GM18519 (cell line): ENCODE measurements around the gene TMED8.

Experiments
- ATAC-seq: cut with Tn5 transposase; IDR thresholded peaks from one replicate; pipeline ENCODE4 v1.9.1; 2021; ENCODE audit warnings: mild to moderate bottlenecking, moderate library complexity; ENCODE audit not compliant: unreplicated experiment, low FRiP score

Gene TMED8

DNA sequence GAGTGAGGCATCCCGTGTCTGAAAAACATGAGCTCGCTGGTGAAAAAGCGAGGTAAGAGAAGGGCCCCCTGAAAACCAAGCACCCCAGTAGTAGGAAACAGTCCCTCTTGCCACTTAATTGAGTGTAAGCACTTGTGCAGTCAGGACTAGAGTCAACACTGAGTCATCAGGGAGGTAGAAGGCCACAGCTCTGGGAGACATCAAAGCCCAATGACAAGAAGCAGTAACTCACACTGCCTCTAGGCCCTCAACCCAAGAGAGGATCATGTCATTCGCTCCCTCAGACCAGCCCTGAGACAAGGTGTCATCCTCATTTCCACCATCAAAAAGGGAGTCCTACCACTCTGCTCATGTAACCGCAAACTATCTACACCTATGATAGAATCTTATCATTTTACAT lies 74.0 kb downstream of the TMED8 start:
- no peak for ATAC-seq

DNA sequence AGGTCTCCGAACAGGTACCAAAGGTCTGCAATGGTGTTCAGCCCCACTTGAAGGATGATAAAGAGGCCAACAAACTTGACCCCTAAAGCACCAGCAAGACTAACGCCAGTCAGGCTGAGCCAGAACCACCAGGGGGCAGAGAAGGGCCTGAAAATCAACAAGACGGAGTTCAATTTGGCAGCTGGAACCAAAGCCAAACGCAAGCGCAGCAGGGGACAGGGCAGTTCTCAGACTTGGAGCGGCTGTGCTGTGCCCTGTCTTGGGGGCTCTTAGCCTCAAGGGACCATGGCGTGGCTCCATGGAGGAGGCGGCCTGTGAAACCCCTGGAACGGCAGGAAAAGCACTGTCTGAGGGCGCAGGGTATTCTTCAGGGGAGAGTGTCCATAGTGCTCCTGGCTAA lies 75.8 kb downstream of the TMED8 start:
- ATAC-seq, result no peak

DNA sequence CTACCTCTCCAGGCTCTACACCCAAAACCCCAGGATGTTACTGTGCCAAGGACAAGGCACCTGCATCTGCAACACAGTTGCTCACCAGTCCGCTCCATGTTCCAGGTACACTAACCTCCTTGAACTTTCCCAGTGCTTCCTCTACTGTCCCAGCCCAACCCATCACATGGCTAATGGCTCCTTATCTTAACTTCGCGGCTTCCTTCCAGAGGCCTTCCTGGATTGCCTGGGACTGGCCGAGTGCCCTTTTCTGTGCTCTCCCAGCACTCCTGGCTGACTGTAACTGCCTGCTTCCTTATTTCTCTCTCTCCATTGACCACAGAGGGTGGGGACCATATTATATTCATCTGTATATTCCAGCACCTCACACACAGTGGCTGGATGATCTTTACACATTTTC lies 77.1 kb downstream of the TMED8 start:
- no peak for ATAC-seq

DNA sequence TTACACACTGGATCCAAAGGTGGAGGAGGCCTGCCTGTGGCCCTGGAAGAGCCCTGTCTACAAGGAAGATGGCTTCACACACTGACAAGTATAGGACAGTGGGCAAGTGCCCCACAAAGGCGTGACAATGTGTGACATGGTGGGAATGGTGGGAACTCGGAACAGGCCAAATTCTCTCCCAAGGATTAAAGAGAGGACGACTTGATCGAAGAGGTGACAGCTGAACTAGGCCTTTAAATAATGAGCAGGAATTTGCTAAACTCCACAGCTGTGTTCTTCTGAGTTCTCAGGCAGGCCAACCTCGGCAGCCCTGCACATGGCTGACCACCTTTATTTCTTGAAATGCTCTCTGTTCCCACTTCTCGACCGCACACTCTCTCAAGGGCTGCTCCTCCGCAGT lies 80.0 kb downstream of the TMED8 start:
- no peak for ATAC-seq

DNA sequence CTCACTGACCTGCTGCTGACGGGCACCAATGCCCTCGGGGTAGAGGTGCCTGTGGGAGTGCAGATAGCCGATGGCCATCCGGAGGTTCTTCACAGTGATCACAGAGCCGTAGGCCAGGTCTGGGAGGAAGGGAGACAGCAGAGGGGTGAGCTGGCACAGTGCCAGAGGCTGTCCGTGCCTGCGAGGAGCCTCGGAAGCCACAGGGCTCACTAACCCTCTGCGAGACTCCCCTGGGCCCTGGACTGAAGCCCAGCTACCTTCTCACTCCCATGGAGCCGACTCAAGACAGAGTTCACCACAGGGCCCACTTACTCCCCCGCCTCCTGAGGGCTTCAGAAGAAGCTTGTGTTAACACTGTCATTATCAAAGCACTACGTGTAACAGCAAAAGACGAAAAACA lies 80.7 kb downstream of the TMED8 start:
- no peak for ATAC-seq

DNA sequence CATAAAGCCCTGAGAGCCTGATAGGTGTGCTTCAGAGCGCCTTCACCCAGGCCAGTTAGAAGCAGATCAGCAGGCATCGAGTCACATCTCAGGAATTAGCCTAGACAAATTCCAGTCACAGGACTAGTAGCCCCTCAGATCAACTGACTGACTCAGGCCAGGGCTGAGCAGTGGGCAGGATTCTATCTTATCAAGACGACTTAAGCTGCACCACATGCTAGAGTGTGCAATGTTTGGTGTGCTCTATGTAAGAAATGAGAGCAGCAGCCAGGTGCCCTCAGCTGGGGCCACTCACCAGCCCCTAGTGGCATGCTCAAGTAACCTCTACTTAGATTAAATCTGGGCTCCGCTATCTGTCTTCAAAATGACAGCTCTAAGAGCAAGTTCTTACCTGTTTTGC lies 86.2 kb downstream of the TMED8 start:
- no peak for ATAC-seq

DNA sequence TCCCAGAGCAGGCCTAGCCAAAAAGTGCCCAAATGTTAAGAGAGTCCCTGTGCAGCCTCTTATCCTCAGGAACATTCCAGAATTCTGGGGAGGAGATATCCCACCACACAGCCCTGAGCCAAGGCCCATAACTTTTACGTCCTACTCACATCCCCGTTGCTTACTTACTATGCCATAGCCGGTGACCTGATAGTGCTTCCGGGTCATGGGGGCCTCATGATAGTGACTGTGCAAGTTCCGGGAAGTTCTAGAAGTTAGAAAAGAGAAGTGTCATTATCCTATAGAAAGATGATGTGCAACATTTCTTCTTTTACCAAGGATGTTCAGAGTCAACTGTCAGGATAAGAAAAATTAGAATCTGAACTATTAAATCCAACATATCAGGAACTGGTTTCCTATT lies 90.3 kb downstream of the TMED8 start:
- ATAC-seq, result no peak
